PFSK-1 (cell line): ENCODE measurements around the gene RBBP9.

Experiments
- FOXP2 ChIP-seq: optimal IDR thresholded peaks from 2 replicates; pipeline ENCODE3; 2011; ENCODE audit warnings: borderline replicate concordance, control low read depth, inconsistent platforms; ENCODE audit not compliant: insufficient read depth; ENCODE audit errors: extremely low read length, extremely low read depth
- POLR2AphosphoS5 ChIP-seq: IDR thresholded peaks from 2 replicates; pipeline ENCODE4 v1.6.1; 2012; ENCODE audit warnings: low read depth, mild to moderate bottlenecking, control low read depth, low read length, moderate library complexity
- REST ChIP-seq, 2 experiments: IDR thresholded peaks; 2 replicates each; pipeline versions ENCODE4 v1.6.1 to v1.8.0; 2011 to 2012; ENCODE audit warnings: low read depth in 2 of 2, low read length in 2 of 2, control low read depth in 1 of 2, inconsistent platforms in 1 of 2, mild to moderate bottlenecking in 1 of 2, moderate library complexity in 1 of 2; ENCODE audit not compliant: insufficient read depth in 1 of 2
- SIN3A ChIP-seq: IDR thresholded peaks from 2 replicates; pipeline ENCODE4 v1.6.1; 2012; ENCODE audit warnings: mild to moderate bottlenecking, low read length, moderate library complexity, borderline replicate concordance; ENCODE audit not compliant: insufficient read depth
- TAF1 ChIP-seq: IDR thresholded peaks from 2 replicates; pipeline ENCODE4 v1.6.1; 2012; ENCODE audit warnings: low read length, control low read depth, borderline replicate concordance; ENCODE audit not compliant: insufficient read depth

Gene RBBP9

GRCh38 chr20:18533978-18534644 is 37.1 kb upstream of the RBBP9 start:
- no peak for TF ChIP-seq POLR2AphosphoS5
- no peak for TF ChIP-seq FOXP2
- no peak for TF ChIP-seq REST (IDR thresholded peaks at IDR 0.05; ENCODE audit: insufficient read depth in 1 of 2, low read depth in 2 of 2, low read length in 2 of 2)
- no peak for TF ChIP-seq SIN3A

GRCh38 chr20:18533491-18533890 is 36.5 kb upstream of the RBBP9 start:
- TF ChIP-seq TAF1 (no peak), REST (IDR thresholded peaks at IDR 0.05; ENCODE audit: insufficient read depth in 1 of 2, low read depth in 2 of 2, low read length in 2 of 2) (no peak), FOXP2 (no peak), SIN3A (no peak), POLR2AphosphoS5 (no peak)

- no peak for TF ChIP-seq POLR2AphosphoS5
- no peak for TF ChIP-seq REST (IDR thresholded peaks at IDR 0.05; ENCODE audit: insufficient read depth in 1 of 2, low read depth in 2 of 2, low read length in 2 of 2)
- TF ChIP-seq TAF1, result no peak
- no peak for TF ChIP-seq FOXP2
- no peak for TF ChIP-seq SIN3A
Observed at GRCh38 chr20:18532626-18533025, 35.6 kb upstream of the RBBP9 start.

- no peak for TF ChIP-seq FOXP2
- no peak for TF ChIP-seq POLR2AphosphoS5
- no peak for TF ChIP-seq REST (IDR thresholded peaks at IDR 0.05; ENCODE audit: insufficient read depth in 1 of 2, low read depth in 2 of 2, low read length in 2 of 2)
- no peak for TF ChIP-seq TAF1
- TF ChIP-seq SIN3A, result no peak
Observed at GRCh38 chr20:18529041-18529440, 32.0 kb upstream of the RBBP9 start.

GRCh38 chr20:18527836-18528235 is 30.8 kb upstream of the RBBP9 start:
- TF ChIP-seq SIN3A, result no peak
- TF ChIP-seq POLR2AphosphoS5, result no peak
- no peak for TF ChIP-seq REST (IDR thresholded peaks at IDR 0.05; ENCODE audit: insufficient read depth in 1 of 2, low read depth in 2 of 2, low read length in 2 of 2)
- no peak for TF ChIP-seq FOXP2
- TF ChIP-seq TAF1, result no peak
